HepG2 (cell line): ENCODE data around the gene FHIT.

ENCODE experiments used
- TGIF2 ChIP-seq: IDR thresholded peaks from 2 replicates; pipeline ENCODE4 v1.6.1; 2016; ENCODE audit warnings: control low read depth, missing compliant biosample characterization
- ZNF383 ChIP-seq: sonication (generic); formaldehyde crosslinking; IDR thresholded peaks from 2 replicates; pipeline ENCODE4 v1.4.0; 2020; ENCODE audit warnings: missing genetic modification reagents, mild to moderate bottlenecking, borderline replicate concordance
- ZNF891 ChIP-seq: sonication (generic); formaldehyde crosslinking; IDR thresholded peaks from 2 replicates; pipeline ENCODE4 v1.5.0; 2020; ENCODE audit warnings: mild to moderate bottlenecking, missing genetic modification reagents

GRCh38 chr3:61081554-61081953 lies 169.7 kb downstream of the FHIT start:
- no peak for TF ChIP-seq ZNF383 (CRISPR knock-in tag)
- TF ChIP-seq TGIF2 (CRISPR knock-in tag), result no peak
- TF ChIP-seq ZNF891 (CRISPR knock-in tag), result no peak
